Amniotic epithelial cell (primary cell): Measurements from ENCODE around the gene LZTFL1.
A peak's percentile ranks its signal among the peaks of the same experiment; 100 is the strongest.

ENCODE experiments used
- DNase-seq: peaks from one replicate; pipeline ENCODE4 v3.0.0-alpha.2; 2010; ENCODE audit warnings: low read depth

Gene LZTFL1

GRCh38 chr3:45841757-45842491, at the start of gene LZTFL1:
Gene LZTFL1, minus strand, starts transcription at chr3:45842119. Its CDS starts 128 bp downstream, at chr3:45841991.
- peak; percentile 97 for DNase-seq

GRCh38 chr3:45890405-45890804, 48.5 kb upstream of the LZTFL1 start:
- no peak for DNase-seq

- no peak for DNase-seq
Observed at GRCh38 chr3:45889337-45889736, 47.4 kb upstream of the LZTFL1 start.

GRCh38 chr3:45887759-45888511, 46.0 kb upstream of the LZTFL1 start:
- peak; percentile 27 for DNase-seq

GRCh38 chr3:45887285-45887684, 45.4 kb upstream of the LZTFL1 start:
- DNase-seq: no peak

- no peak for DNase-seq
Observed at GRCh38 chr3:45885979-45886705, 44.2 kb upstream of the LZTFL1 start, which contains the start of gene CCR9. Gene CCR9, plus strand, starts transcription at chr3:45886543. Its CDS starts 8,391 bp downstream, at chr3:45894934.

GRCh38 chr3:45884368-45885201, 42.7 kb upstream of the LZTFL1 start:
- no peak for DNase-seq

GRCh38 chr3:45881078-45882022, 39.4 kb upstream of the LZTFL1 start:
- DNase-seq: peak; percentile 71

GRCh38 chr3:45880725-45881077, 38.8 kb upstream of the LZTFL1 start:
- DNase-seq: no peak

GRCh38 chr3:45878124-45878523, 36.2 kb upstream of the LZTFL1 start:
- no peak for DNase-seq

- no peak for DNase-seq
Observed at GRCh38 chr3:45874677-45875346, 32.9 kb upstream of the LZTFL1 start.

GRCh38 chr3:45873638-45874037, 31.7 kb upstream of the LZTFL1 start:
- no peak for DNase-seq

- no peak for DNase-seq
Observed at GRCh38 chr3:45873036-45873435, 31.1 kb upstream of the LZTFL1 start.

- no peak for DNase-seq
Observed at GRCh38 chr3:45872569-45872968, 30.6 kb upstream of the LZTFL1 start.

- DNase-seq: no peak
Observed at GRCh38 chr3:45871780-45872179, 29.9 kb upstream of the LZTFL1 start.

GRCh38 chr3:45870099-45870498, 28.2 kb upstream of the LZTFL1 start:
- DNase-seq: no peak

GRCh38 chr3:45869638-45870037, 27.7 kb upstream of the LZTFL1 start:
- DNase-seq: no peak

- no peak for DNase-seq
Observed at GRCh38 chr3:45868650-45869049, 26.7 kb upstream of the LZTFL1 start.

- DNase-seq: no peak
Observed at GRCh38 chr3:45868213-45868612, 26.3 kb upstream of the LZTFL1 start.

- no peak for DNase-seq
Observed at GRCh38 chr3:45865563-45865962, 23.6 kb upstream of the LZTFL1 start.
